Activated naive CD4-positive, alpha-beta T cell treated with anti-CD3 and anti-CD28 coated beads for 36 hours (primary cell): ENCODE results near the gene SLC38A8. TPM values are rescaled to one million over a fixed set of nuclear protein-coding genes. Genes with fewer than 3 reads are reported as not detected.

Experiments
- CTCF ChIA-PET: fragments of 350-600 bp; sonication (Branson Sonifier 250); formaldehyde crosslinking; loops from one replicate; lab custom pipeline; 2021; ENCODE audit warnings: antibody characterized with exemption; lab: Charles Lee
- DNase-seq: peaks from one replicate; pipeline ENCODE4 v3.0.0-alpha.2; 2020
- H3K27ac Mint-ChIP-seq: one replicate; pipeline ENCODE4 v1.8.0; 2021; ENCODE audit warnings: mild to moderate bottlenecking, mixed read lengths
- H3K27me3 Mint-ChIP-seq: one replicate; pipeline ENCODE4 v1.8.0; 2021; ENCODE audit warnings: low read depth, mixed read lengths
- H3K36me3 Mint-ChIP-seq: one replicate; pipeline ENCODE4 v1.8.0; 2021; ENCODE audit warnings: low read depth, mixed read lengths
- H3K4me1 Mint-ChIP-seq: one replicate; pipeline ENCODE4 v1.8.0; 2021; ENCODE audit warnings: low read depth, mixed read lengths
- H3K4me3 Mint-ChIP-seq: one replicate; pipeline ENCODE4 v1.8.0; 2021; ENCODE audit warnings: mild to moderate bottlenecking, moderate library complexity, mixed read lengths
- H3K9me3 Mint-ChIP-seq: one replicate; pipeline ENCODE4 v1.8.0; 2021; ENCODE audit warnings: mixed read lengths
- intact Hi-C: fragments of 100-400 bp; cut with micrococcal nuclease; formaldehyde crosslinking; loops from one replicate; pipeline ENCODE4 v1.15.1; 2023
- total RNA-seq, 2 experiments: library from RNA; stranded (reverse); gene quantifications; one replicate each; pipeline ENCODE4 v1.2.3, GENCODE V29; 2021

The SLC38A8 gene
- total RNA-seq, 2 experiments from 2014 or later = not detected

GRCh38 chr16:84082835-84083569 is 40.4 kb upstream of the SLC38A8 start:
- intact Hi-C loops = no loop called here
- no peaks in the 10 kb centered on the region for H3K27me3 Mint-ChIP-seq
- H3K4me1 Mint-ChIP-seq = peaks cover 16% of the 10 kb centered on the region
- CTCF ChIA-PET = interaction anchor here (0.7 to 8.4 kb wide), 5 partner anchors 17 to 104 kb away, joined by 3 to 138 read pairs (median 42); partner anchors contain the start of genes MBTPS1 and TAF1C
- no peaks in the 10 kb centered on the region for H3K9me3 Mint-ChIP-seq
- peaks cover 21% of the 10 kb centered on the region for H3K36me3 Mint-ChIP-seq
- no peak for DNase-seq
- H3K27ac Mint-ChIP-seq = no peak overlapping the region
- no peak overlapping the region for H3K4me3 Mint-ChIP-seq

GRCh38 chr16:84082110-84082509 is 39.5 kb upstream of the SLC38A8 start:
- Mint-ChIP-seq H3K9me3 (no peaks in the 10 kb centered on the region), H3K27me3 (no peaks in the 10 kb centered on the region), H3K4me1 (peaks cover 10% of the 10 kb centered on the region), H3K36me3 (peaks cover 22% of the 10 kb centered on the region), H3K27ac (no peak overlapping the region), H3K4me3 (no peak overlapping the region)
- intact Hi-C loops = no loop called here
- CTCF ChIA-PET = interaction anchor here (1.6 to 8.4 kb wide), 4 partner anchors 16 to 93 kb away, joined by 4 to 138 read pairs (median 24); partner anchors contain the start of gene MBTPS1
- no peak for DNase-seq

GRCh38 chr16:84081446-84081989 is 38.9 kb upstream of the SLC38A8 start:
- DNase-seq = no peak
- intact Hi-C loops = no loop called here
- no peak overlapping the region for H3K27ac Mint-ChIP-seq
- CTCF ChIA-PET = interaction anchor here (0.7 to 1.8 kb wide), 4 partner anchors 15 to 186 kb away, joined by 3 to 5 read pairs (median 4); partner anchors contain the start of gene MBTPS1
- no peak overlapping the region for H3K4me3 Mint-ChIP-seq
- H3K9me3 Mint-ChIP-seq = no peaks in the 10 kb centered on the region
- H3K4me1 Mint-ChIP-seq = peaks cover 8% of the 10 kb centered on the region
- peaks cover 22% of the 10 kb centered on the region for H3K36me3 Mint-ChIP-seq
- H3K27me3 Mint-ChIP-seq = no peaks in the 10 kb centered on the region

GRCh38 chr16:84080813-84081212 is 38.2 kb upstream of the SLC38A8 start:
- DNase-seq = no peak
- CTCF ChIA-PET = interaction anchor here (1.4 to 1.8 kb wide), 2 partner anchors 14 to 114 kb away, joined by 3 to 5 read pairs; no protein-coding TSS in a partner anchor
- Mint-ChIP-seq H3K36me3 (peaks cover 23% of the 10 kb centered on the region), H3K27me3 (no peaks in the 10 kb centered on the region), H3K4me3 (no peak overlapping the region), H3K4me1 (peaks cover 3% of the 10 kb centered on the region), H3K27ac (no peak overlapping the region), H3K9me3 (no peaks in the 10 kb centered on the region)
- intact Hi-C loops = no loop called here

- Mint-ChIP-seq H3K36me3 (peaks cover 26% of the 10 kb centered on the region), H3K27ac (no peak overlapping the region), H3K9me3 (no peaks in the 10 kb centered on the region), H3K27me3 (no peaks in the 10 kb centered on the region), H3K4me1 (peaks cover 2% of the 10 kb centered on the region), H3K4me3 (no peak overlapping the region)
- intact Hi-C loops = no loop called here
- CTCF ChIA-PET = interaction anchor here (0.5 to 1.8 kb wide), 5 partner anchors 8 to 114 kb away, joined by 3 to 5 read pairs (median 4); partner anchors contain the start of gene TAF1C
- no peak for DNase-seq
These were observed 37.8 kb upstream of the SLC38A8 start for GRCh38 chr16:84080378-84080777.

- H3K9me3 Mint-ChIP-seq = no peaks in the 10 kb centered on the region
- peaks cover 26% of the 10 kb centered on the region for H3K36me3 Mint-ChIP-seq
- no peak overlapping the region for H3K27ac Mint-ChIP-seq
- peaks cover 2% of the 10 kb centered on the region for H3K4me1 Mint-ChIP-seq
- no peak for DNase-seq
- no peak overlapping the region for H3K4me3 Mint-ChIP-seq
- CTCF ChIA-PET = interaction anchor here (0.8 to 1.2 kb wide), 2 partner anchors 9 to 107 kb away, joined by 4 read pairs; partner anchors contain the start of gene TAF1C
- no peaks in the 10 kb centered on the region for H3K27me3 Mint-ChIP-seq
- intact Hi-C loops = no loop called here
These were observed 37.1 kb upstream of the SLC38A8 start for GRCh38 chr16:84079664-84080063.

GRCh38 chr16:84075376-84075775 is 32.8 kb upstream of the SLC38A8 start:
- intact Hi-C loops = no loop called here
- peaks cover 2% of the 10 kb centered on the region for H3K4me1 Mint-ChIP-seq
- H3K27ac Mint-ChIP-seq = no peak overlapping the region
- no peaks in the 10 kb centered on the region for H3K27me3 Mint-ChIP-seq
- no peaks in the 10 kb centered on the region for H3K9me3 Mint-ChIP-seq
- no peak overlapping the region for H3K4me3 Mint-ChIP-seq
- CTCF ChIA-PET = interaction anchor here (1.1 to 1.2 kb wide), 2 partner anchors 9 kb away, joined by 5 to 6 read pairs; no protein-coding TSS in a partner anchor
- H3K36me3 Mint-ChIP-seq = peaks cover 21% of the 10 kb centered on the region
- DNase-seq = no peak

- Mint-ChIP-seq H3K36me3 (peaks cover 21% of the 10 kb centered on the region), H3K9me3 (no peaks in the 10 kb centered on the region), H3K4me3 (no peak overlapping the region), H3K4me1 (peaks cover 2% of the 10 kb centered on the region), H3K27ac (no peak overlapping the region), H3K27me3 (no peaks in the 10 kb centered on the region)
- no peak for DNase-seq
- CTCF ChIA-PET = interaction anchor here (1.1 to 1.2 kb wide), 2 partner anchors 9 to 10 kb away, joined by 5 to 6 read pairs; no protein-coding TSS in a partner anchor
- intact Hi-C loops = no loop called here
These were observed 32.1 kb upstream of the SLC38A8 start for GRCh38 chr16:84074721-84075120.

GRCh38 chr16:84072014-84072413 is 29.4 kb upstream of the SLC38A8 start:
- Mint-ChIP-seq H3K36me3 (peaks cover 26% of the 10 kb centered on the region), H3K9me3 (no peaks in the 10 kb centered on the region), H3K4me1 (no peaks in the 10 kb centered on the region), H3K4me3 (no peak overlapping the region), H3K27ac (no peak overlapping the region), H3K27me3 (no peaks in the 10 kb centered on the region)
- intact Hi-C loops = no loop called here
- no peak for DNase-seq
- CTCF ChIA-PET = interaction anchor here (1.0 kb wide), 1 partner anchor 115 kb away, joined by 3 read pairs; no protein-coding TSS in a partner anchor

- Mint-ChIP-seq H3K36me3 (peaks cover 26% of the 10 kb centered on the region), H3K27ac (no peak overlapping the region), H3K4me1 (no peaks in the 10 kb centered on the region), H3K4me3 (no peak overlapping the region), H3K9me3 (no peaks in the 10 kb centered on the region), H3K27me3 (no peaks in the 10 kb centered on the region)
- no peak for DNase-seq
- CTCF ChIA-PET = interaction anchor here (0.7 to 1.6 kb wide), 5 partner anchors 14 to 145 kb away, joined by 3 to 5 read pairs (median 3); no protein-coding TSS in a partner anchor
- intact Hi-C loops = no loop called here
These were observed 28.5 kb upstream of the SLC38A8 start for GRCh38 chr16:84071121-84071520.

GRCh38 chr16:84069540-84069939 is 26.9 kb upstream of the SLC38A8 start:
- Mint-ChIP-seq H3K36me3 (peaks cover 19% of the 10 kb centered on the region), H3K27ac (no peak overlapping the region), H3K9me3 (no peaks in the 10 kb centered on the region), H3K4me3 (no peak overlapping the region), H3K27me3 (no peaks in the 10 kb centered on the region), H3K4me1 (no peaks in the 10 kb centered on the region)
- no peak for DNase-seq
- CTCF ChIA-PET = interaction anchor here (0.7 to 7.8 kb wide), 5 partner anchors 15 to 142 kb away, joined by 3 to 90 read pairs (median 4); partner anchors contain the start of genes OSGIN1 and TAF1C
- intact Hi-C loops = no loop called here

GRCh38 chr16:84068783-84069462 is 26.3 kb upstream of the SLC38A8 start:
- Mint-ChIP-seq H3K4me1 (no peaks in the 10 kb centered on the region), H3K36me3 (peaks cover 15% of the 10 kb centered on the region), H3K27ac (no peak overlapping the region), H3K4me3 (no peak overlapping the region), H3K9me3 (no peaks in the 10 kb centered on the region), H3K27me3 (no peaks in the 10 kb centered on the region)
- intact Hi-C loops = no loop called here
- no peak for DNase-seq
- CTCF ChIA-PET = interaction anchor here (0.8 to 7.8 kb wide), 5 partner anchors 16 to 142 kb away, joined by 3 to 90 read pairs (median 26); partner anchors contain the start of genes OSGIN1 and TAF1C
